NCI-H345 treated with DMSO at 0.1 percent for 48 hours (cell line): ENCODE results near the gene ASPN.

Source experiments
- DNase-seq: peaks from one replicate; lab custom pipeline; 2025; ENCODE audit not compliant: unreplicated experiment; lab: John Stamatoyannopoulos, UW

Gene ASPN

DNA sequence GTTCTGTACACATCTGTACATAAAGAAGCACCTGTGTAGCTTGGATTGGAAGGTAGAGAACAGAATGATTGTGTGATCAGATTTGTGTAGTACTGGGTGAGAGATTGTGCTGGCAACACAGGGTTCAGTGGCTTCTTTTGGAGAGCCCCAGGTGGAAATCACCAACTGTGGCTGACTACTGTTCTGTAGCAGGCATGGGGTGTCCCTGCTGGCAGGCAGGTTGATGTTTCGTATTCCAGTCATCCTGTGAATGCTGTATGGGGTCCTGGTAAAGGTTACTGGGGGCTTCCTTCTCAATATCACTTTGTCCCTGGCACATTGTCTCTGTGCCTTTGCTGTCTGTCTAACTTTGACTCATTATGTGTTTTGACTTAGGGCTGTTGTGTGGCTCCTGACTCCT is 5.3 kb downstream of the ASPN start:
- no peak for DNase-seq

DNA sequence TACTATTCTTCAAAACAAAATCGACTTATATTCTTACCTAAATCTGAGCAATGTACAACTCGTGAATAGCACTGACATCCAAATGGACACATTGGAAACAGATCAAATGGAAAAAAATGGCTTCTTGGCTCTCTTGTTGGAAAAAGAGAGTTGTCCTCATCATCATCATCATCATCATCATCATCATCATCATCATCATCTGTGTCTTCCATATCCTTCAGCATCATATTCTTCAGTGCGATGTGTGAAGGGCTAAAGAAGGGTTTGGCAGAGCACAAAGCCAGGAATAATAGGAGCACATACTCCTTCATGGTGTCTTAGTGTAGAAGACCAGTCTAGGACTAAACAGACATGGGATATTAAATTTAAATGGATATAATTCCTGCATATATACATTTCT is 7.7 kb downstream of the ASPN start:
- DNase-seq, result no peak

DNA sequence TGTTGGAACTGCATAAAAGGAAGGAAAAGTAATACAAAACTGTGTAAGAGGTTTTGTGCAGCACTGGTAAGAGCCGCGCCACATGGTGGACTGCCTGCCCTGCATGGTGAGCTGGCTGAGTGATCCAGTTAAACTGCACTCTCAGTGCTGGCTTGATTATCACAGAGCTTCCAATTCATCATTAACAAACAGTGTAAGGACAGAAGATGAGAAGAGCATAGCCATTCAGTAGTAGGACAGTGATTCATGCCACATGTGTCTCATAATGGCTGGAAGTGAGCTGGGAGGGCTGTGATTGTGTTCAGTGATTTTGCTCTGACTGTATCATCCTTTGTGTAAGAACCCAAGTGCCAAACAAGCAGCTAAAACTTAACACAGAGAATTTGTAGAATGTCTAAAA is 14.1 kb downstream of the ASPN start:
- DNase-seq, result no peak

DNA sequence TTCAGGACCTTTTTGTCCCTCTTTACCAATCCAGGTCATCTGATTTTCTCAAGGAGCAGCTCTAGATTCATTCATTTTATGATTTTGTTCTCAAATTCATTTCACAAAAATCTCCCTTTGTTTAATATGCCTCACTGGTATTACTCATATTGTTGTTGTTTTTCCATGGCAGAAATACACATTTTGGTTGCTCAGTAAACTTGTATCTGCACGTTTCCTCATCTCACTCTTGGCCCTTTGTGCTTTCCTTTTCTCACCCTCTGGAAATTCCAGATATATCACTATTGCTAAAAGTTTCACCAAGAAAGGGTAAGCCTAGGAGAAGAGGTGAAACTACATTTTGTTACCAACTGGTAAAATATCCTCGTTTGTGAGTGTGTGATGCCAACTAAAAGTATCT is 14.8 kb downstream of the ASPN start:
- DNase-seq, result no peak

DNA sequence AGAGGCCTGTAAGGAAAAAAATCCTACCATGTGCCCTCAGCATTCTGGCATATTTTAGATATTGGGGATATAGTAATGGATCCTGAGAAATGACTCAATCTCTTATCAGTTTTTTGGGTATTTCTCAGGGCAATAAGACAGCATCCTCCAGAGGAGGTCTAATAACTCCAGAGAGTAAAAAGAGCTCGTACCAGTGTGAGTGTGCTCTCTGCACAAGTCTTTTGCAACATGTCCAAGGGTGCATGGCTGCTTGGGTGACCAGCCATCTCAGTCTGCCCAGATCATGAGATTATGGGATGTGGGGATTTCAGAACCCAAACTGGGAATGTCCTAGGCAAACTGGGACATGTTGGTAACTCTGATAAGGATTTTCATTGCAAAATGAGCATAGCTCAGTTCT is 15.3 kb downstream of the ASPN start:
- no peak for DNase-seq

GRCh38 chr9:92463984-92464383 is 18.3 kb downstream of the ASPN start:
- no peak for DNase-seq

DNA sequence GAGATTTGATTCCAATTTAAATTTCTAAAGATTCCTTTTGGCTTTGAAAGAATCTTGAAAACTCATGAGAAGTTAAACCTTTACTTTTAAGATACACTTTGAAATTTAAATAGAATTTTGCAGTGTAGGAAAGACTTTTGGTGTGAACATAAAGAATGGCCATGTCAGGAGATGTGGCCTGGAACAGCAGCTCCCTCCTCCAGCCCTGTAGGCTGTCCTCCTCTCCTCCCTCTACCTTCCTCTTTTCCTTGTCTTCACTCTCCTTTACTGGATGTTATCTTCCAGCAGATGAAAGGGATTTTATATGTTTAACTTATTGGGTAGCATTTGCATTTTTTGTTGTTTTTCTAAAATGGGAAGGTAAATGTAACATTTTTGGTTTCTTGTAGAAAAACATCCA is 18.9 kb downstream of the ASPN start:
- no peak for DNase-seq

DNA sequence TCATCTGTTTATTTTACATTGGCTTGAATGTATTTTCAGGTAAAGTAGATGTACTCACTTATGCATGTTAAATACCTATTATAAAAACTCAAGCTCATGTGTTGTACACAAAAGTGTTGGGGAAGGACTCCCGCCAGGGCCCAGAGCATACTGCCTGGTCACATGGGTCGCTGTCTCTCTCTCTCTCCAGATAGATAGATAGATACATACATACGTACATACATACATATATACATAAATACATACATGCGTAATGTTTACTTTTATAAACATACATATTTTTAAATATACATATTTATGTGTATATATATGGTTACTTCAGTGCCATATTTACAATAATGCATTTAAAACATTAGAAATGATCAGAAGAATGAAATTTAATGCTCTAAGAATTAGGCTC is 24.7 kb downstream of the ASPN start:
- DNase-seq, result no peak

DNA sequence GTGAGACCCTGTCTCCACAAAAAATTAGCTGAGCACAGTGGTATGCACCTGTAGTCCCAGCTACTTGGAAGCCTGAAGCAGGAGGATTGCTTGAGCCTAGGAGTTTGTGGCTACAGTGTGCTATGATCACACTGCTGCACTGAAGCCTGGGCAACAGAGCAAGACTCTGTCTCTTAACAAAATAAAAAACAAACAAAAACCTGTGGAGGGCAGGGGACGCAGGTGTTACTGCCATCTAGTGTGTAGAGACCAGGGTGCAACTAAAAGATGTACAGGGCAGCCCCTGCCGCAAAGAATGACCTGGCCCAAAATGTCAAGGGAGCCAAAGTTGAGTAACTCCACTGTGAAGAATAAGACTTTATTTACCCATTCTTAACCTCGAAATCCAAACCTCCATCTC is 27.1 kb downstream of the ASPN start:
- DNase-seq, result no peak

DNA sequence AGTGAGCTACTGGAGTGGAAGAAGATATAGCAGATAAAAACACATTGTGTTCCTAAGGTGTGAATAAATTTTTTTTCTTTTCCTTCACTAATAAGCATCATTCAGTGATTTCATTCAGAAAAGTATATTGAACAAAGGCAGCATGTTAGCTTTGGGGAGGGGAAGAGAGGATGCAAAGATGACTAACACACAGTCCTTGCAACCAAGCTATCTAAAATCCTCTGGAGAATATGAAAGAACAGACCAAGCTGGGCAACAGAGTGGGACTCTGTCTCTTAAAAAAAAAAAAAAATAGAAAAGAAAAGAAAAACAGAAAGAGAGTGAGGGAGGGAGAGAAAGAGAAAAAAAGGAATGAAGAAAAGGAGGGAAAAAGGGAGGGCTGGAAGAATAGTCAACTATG is 35.8 kb downstream of the ASPN start:
- no peak for DNase-seq

DNA sequence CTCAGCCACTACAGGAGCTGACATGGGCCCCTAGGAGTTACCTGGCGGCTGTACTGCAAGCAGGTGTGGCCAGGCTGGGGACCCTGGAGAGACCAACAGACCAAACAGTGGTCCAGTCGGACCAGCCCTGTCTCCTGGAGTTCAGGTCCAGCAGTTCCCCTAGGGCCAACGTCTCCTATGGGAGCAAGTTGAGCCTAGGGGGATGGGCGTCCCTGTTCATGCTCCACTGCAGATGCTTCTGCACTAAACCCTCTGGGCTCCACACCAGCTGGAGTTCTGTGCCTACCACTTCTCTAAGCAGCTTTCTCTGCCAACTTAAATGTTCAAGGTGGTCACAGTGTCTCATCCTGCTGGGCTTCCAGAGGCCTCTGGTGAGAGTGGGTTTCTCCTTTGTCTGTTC is 37.5 kb downstream of the ASPN start:
- DNase-seq, result peak; percentile 31

- DNase-seq, result no peak
Observed at GRCh38 chr9:92440751-92441046, 41.6 kb downstream of the ASPN start.

DNA sequence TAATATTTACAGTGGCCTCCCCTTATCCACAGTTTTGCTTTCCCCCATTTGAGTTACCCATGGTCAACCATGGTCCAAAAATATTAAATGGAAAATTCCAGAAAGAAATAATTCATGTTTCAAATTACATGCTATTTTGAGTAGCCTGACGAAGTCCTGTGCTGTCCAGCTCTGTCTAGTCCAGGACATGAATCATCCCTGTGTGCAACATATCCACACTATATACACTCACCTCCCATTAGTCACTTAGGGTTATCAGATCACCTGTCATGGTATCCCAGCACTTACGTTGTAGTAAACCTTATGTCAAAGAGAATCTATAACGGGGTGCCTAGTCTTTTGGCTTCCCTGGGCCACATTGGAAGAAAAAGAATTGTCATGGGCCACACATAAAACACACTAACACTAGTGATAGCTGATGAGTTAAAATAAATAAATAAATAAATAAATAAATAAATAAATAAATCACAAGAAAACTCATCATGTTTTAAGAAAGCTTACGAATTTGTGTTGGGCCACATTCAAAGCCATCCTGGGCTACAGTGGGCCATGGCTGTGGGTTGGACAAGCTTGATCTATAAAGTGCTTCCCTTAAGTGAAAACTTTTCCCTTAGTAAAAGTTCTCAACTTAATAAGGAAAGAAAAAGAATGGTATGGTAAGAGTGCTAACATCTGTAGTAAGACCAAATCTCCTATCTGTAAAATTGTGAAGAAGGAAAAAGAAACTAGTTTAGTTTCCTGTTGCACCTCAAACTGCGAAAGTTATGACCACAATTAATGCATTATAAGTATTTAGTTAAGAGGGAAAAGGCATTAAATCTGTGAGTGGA is 42.2 kb downstream of the ASPN start:
- DNase-seq, result no peak

DNA sequence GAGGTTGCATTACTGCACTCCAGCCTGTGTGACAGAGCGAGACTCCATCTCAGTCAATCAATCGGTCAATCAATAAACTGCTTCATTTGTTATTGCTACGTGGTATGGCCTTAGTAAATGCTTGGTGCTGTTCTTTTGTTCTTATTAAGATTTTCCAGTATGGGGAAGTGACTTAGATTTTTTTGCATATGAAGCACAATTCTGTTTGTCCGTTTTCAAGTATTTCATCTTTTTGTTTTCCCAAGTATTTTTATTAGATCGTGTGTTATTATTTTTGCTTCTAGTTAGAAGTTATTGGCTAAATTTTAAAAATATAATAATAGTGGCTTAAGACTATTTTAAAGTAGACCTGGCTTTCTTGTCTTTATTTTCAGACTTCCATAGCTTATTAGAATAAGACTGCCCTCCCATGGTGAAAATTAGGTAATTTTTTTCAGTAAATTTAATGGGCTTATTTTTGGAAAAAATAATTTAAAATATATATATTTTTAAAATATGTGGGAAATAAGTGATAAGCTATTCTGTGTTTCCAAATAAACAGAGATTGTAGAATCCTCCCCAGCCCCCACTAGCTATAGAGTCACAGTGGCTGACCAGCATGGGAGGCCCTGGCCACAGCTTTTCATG is 43.3 kb downstream of the ASPN start:
- DNase-seq, result no peak

DNA sequence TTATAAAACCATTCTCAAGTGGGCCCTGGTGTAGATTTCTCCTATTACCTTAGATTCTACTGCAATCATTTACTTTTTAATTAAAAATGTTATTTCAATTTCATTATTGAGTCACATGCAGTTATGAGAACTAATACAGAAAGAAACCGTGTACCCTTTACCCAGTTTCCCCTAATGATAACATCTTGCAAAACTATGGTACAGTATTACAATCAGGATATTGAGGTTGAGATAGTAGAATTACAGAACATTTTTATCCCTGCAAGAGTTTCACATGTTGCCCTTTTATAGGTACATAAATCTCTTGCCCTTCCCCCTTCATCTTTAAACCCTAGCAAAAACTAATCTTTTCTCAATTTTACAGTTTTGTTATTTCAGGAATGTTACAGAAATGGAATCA is 47.0 kb downstream of the ASPN start:
- DNase-seq, result no peak

DNA sequence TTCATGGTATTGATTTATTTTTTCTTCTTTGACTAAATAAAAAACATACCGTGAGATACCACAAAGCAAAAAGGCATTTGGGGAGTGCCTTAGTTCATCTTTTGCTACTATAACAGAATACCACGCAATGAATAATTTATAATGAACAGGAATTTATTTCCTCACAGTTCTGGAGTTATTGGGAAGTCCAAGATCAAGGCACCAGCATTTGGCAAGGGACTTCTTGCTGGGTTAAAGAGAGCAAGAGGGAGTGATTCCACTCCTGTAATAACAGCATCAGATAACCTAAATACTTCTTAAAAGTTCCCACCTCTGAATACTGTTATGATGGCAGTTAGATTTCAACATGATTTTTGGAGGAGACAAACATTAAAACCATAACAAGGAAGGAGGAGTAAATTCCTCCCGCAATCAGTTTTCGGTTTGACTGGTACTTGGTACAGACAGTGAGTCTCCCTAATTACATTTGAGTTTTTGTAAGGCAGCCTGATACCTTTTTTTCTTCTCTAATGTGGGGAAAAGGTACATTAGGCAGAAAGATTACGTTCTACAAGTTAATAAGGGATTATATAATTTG is 49.2 kb downstream of the ASPN start:
- no peak for DNase-seq

GRCh38 chr9:92432350-92432749 is 50.0 kb downstream of the ASPN start:
- DNase-seq, result no peak

GRCh38 chr9:92429836-92430235 is 52.5 kb downstream of the ASPN start:
- no peak for DNase-seq

DNA sequence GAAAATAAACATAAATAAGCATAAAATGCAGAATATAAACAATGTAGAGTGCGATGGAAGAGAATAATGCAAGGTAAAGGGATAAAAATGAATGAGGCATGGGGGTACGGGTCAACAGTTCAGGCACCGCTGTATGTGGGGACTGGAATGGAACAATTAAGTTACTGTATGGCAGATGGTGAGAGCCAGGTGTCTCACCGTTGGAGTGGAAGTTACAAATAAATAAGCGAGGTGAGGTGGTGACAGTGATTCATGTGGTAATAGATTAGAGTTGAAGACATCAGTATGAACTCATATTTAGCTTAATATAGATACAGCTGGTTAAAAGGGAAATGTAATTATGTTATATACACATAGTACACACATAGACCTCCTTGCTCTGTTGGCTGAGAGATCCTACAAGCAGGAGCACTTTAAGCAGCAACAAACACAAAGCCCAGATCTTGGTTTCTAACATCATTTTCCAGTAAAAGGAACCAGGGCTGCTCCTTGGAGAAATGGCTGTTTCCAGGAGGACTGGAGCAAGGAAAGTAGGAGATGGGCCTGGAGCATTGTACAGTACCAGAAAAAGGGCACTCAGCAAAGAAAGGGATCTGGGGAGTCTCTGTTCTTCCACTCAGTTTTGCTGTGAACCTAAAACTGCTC is 55.7 kb downstream of the ASPN start:
- no peak for DNase-seq

- no peak for DNase-seq
Observed at GRCh38 chr9:92425474-92425873, 56.8 kb downstream of the ASPN start.

DNA sequence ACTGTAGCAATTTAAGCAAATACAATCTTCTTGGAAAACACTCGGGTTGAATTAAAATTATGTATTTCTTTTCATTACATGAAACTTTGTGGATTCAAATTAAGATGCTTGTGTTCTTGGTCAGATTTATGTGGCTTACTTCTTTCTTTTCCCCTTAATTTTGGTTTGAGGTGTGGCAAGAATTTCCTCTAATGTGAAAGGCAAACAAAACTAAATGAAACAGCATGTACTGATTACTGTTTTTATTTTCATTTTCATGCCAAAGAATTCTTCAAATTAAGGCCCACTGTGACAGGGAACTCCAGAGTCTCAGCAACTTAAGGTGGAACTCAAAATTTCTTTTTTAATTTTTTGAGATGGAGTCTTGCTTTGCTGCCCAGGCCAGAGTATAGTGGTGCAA is 58.0 kb downstream of the ASPN start, which contains the start of gene OMD:
Gene OMD, minus strand, starts transcription at position 132 of the 400 bp plus-strand sequence. CDS start 6,913 bp downstream, outside the sequence.
- no peak for DNase-seq

GRCh38 chr9:92423612-92424011 is 58.7 kb downstream of the ASPN start:
- DNase-seq, result no peak
